NCI-H526 (cell line): ENCODE data around the gene UTP15.

Source experiments
- DNase-seq, 2 experiments: peaks; one replicate each; lab custom pipeline; 2025; lab: John Stamatoyannopoulos, UW

UTP15 gene, protein sequence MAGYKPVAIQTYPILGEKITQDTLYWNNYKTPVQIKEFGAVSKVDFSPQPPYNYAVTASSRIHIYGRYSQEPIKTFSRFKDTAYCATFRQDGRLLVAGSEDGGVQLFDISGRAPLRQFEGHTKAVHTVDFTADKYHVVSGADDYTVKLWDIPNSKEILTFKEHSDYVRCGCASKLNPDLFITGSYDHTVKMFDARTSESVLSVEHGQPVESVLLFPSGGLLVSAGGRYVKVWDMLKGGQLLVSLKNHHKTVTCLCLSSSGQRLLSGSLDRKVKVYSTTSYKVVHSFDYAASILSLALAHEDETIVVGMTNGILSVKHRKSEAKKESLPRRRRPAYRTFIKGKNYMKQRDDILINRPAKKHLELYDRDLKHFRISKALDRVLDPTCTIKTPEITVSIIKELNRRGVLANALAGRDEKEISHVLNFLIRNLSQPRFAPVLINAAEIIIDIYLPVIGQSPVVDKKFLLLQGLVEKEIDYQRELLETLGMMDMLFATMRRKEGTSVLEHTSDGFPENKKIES

DNA sequence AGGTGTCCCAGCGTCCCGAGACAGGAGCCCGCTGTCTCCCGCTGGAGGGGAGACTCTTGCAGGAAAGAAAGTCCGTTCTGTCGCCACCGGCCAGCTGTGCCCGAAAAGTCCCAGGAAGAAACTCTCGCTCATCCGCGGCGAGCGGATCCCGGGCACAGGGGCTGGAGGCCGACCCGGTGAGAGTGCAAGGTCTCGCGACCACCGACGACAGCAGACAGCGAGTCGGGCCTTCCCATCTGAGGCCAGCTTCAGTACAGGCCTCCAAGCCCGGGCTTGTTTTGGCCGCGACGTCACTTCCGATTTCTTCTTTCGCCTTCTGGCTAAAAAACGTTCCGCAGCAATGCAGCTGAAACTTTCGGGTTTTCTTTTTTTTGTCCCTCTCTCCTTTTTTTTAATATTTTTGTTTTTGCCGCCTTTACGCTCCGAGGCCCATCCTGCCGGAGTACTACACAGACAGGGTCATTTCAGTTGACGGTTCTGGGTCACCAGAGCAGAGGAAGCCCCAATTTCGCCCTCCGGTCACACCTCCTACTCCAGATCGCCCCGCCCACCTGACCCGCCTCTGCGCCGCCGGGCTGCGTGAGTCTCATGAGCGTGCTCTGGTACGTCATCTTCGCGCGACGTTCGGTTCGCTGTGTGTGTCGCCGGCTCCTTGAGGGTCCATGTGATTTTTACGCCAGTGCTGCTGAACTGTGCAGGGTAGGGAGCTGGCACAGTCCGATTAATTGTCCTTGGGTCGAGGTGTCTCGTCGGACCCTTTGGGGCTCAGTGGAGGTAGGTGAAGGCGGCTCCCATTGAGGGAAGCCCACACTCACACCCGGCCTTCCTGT is at the start of gene UTP15, which contains the start of gene ANKRA2:
UTP15 (plus strand) TSS at position 605 of the 830 bp plus-strand sequence. CDS start 1,602 bp downstream, outside the sequence.
ANKRA2 (minus strand) TSS at position 501 of the 830 bp plus-strand sequence. CDS start 2,758 bp downstream, outside the sequence.
- DNase-seq: peak; percentile 81 to 97

DNA sequence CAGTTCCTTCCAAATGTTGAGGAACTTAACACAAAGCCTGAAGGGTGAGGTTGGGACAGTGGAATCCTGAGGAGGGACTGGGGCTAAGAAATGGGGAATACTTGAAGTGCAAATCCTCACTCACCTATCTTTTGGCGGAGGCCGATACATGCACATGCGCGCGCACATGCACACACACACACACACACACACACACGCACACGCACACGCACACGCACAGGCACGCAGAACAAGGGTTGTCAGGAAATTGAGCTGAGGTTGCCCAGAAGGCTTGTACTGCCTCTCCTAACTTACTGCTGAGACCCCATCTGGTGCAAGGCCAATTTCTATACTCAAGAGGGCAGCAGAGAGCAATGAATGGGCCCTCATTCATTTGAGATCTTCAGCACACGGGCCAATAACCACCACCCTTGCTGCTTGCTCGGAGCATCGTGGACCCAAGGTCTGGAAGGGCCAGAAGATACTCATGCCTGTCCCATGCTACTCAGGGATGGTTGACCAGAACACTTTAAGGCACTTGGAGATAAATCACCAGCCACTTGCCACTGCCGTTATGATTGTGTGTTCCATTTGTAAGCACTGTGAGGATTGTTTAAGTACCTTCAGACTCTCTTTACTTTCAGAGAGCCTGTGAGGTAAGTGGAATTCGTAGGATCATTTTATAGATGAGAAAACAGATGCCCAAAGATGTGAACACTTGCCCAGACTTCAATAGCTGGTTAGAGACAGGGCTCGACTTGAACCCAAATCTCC is 45.8 kb upstream of the UTP15 start:
- DNase-seq: peak; percentile 57 to 81

DNA sequence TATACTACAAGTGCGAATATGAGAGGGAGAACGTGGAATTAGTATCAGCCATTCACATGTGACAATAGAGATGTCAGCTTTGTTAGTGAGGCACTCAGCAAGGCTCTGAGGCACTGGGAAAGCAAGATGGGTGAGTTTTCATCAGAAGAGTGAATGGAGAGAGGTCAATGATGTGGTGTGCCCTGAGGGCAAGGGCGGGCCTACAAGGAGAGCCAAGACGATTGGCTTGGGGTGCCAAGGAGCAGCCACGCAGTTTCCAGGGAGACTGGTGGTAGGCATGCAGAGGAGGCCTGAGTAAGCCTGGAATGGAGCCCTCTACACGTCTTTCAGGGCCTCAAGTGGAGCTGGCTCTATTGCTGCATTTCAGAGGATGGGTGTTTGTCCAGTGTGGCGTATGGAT is 42.6 kb upstream of the UTP15 start:
- DNase-seq: no peak

DNA sequence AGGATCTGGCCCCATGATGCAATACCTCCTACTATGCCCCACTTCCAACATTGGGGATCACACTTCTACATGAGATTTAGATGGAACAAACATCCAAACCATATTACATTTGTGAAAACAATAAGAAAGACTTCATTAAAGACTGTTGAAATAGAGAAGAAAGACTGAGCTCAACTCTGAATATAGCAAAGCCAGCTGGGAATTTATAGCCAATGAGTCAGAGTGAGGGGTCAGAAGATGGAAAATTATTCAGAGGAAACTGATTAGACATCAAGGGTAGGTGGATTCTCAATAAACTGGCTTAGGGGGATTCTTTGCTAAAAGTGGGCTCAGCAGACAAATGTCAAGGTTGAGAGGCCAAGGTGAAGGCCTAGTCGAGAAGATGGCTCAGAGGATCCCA is 41.7 kb upstream of the UTP15 start:
- DNase-seq: no peak

DNA sequence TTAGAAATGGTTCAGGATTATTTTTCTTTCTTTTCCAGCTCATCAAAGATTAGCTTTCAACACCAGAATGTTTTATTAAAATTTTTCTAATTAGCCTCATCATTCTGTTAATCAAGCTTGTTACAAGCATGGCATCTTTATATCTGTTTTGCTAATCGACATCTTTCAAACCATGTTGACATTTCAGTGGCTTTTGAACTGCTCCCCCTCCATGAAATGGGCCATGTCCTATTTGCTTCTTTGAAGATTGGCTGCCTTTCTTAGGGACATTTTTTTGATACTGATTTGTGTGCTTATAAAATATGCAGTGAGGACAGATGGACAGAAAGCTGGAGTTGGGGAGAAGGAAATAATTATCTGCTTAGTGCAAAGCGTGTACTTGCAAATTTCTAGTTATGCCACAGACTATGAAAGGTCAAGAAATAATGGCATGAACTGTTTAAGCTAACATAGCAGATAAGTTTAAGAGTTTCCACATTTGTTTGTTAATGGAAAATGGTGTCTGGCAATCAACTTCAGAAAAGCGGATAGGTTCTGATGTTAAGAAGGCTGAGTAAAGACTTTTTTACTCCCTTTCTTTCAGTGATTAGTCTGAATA is 39.8 kb upstream of the UTP15 start:
- no peak for DNase-seq

DNA sequence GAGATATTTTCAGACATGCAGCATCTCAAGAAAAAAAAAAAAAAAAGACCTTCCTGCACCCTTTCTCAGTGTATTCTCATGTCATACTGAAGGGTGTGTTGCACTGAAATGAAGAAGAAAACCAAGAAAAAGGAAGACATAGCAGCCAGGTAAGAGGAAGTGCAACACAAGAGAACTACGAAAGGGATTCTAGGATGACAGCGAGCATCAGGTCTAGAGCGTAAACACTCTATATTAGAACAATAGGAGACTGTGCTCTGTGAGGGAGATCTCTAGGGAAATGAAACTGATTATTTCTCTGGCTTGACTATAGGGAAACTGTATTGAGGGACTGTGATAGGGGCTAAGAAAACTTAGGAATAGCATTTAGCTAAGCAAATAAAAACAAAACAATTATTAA is 37.3 kb upstream of the UTP15 start:
- peak; percentile 84 for DNase-seq

DNA sequence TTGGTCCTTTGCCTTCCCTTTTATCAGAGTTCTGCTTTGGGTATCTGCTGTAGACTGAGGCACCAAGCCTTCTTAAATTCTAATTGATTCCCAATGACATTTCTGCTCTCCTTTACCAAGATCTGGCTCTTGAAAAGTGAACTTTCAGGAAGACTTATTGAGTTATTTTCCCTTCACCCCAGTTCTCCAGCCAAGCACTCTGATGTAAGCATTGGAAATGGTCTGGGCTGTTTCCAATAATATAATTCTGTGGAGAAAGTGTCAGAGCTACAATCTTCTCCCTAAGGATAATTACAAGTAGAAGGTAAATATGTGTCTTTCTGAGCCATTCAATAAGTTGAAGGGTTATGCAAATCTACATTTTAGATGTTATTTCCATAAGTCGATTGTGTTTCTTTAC is 36.5 kb upstream of the UTP15 start:
- peak; percentile 65 for DNase-seq

DNA sequence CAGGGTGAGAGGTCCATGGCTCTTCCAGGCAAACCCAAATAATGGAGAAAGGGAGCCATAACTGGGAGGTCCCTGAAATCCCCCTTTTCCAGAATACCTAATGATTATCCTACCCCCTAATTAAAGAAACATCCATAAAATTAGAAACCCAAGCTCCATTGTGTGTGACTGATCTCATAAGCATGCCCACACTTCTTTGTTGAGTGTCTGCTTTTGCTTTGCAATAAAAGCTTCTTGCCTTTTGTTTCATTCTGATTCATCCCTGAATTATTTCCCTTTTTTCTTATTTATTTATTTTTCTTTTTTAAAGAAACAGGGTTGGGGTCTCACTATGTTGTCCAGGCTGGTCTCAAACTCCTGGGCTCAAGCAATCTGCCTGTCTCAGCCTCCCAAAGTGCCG is 34.2 kb upstream of the UTP15 start:
- no peak for DNase-seq

DNA sequence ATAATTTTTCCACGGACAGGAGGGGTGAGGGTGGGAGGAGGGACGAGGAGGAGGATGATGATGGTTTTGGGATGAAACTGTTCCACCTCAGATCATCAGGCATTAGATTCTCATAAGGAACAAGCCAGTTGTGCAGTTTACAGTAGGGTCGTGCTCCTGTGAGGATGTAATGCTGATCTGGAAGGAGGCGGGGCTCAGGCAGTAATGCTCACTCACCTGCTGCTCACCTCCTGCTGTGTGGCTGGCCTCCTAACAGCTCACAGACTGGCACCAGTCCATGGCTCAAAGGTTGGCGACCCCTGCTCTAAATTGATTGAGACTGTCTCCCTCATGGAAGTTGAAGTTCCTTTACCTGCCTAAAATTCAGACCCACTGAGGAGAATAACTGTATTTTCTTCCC is 33.3 kb upstream of the UTP15 start:
- no peak for DNase-seq

DNA sequence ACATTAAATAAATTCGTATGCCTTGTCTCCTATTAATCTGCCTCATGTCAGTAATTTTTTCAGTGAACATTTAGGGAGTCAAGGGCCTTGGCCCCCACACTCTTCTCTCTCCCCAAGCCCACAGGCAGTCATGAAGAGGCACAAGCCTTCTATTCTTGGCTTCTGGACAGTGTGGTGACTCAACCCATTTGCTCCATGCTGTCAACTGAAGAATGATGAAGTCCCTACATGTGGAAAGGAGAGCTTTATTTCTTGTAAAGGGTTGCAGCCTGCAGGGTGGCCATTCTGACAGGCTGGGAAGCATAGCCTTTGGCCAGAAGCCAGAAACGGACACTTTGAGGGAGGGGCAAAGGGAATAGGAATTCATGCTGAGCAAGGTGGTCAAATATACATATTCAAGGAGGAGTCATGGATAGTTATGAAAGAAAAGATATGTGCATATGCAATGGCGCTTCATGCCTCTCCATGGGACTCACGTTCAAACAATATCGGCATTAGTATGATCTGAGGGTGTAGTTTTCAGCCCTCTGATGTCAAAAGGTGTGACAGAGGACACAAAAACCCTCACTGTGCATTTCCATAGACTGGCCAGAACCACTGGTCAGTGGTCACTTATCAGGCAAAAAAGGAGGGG is 31.4 kb upstream of the UTP15 start:
- no peak for DNase-seq

DNA sequence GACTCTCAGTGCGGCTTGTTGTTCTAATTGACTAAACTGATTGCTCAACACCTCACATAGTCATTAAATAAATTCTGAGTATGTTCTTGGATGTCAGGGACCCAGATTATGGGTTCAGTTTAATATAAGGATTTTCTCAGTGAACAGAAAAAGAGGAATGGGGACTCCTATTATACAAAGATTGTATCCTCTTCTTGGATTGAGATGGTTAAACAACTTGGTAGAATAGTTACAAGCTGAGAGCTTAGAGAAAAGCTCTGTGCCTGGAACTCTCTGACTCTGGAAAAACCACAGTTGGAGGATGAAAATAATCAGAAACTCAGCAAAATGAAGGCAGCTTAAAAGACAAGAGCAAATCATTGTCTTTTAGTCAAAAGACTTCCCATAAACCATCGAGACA is 30.6 kb upstream of the UTP15 start:
- no peak for DNase-seq

DNA sequence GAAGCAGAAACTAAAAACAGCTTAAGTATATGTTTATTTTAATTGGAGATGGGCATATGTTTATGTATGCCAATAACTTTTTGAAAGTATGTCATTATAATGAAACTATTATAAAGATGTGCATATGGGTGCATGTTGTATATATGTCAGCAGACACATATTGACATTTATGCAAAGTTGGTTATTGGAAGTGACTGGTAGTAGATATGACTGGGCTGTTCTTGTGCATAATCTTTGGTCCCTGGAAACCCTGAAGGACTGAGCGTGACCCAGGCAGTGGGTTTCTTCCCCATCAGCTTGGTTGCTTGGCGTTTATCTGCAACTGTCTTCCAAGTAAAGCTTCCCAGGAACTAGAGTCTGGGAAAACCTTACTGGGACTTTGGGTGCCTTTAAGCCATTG is 25.8 kb upstream of the UTP15 start:
- no peak for DNase-seq

DNA sequence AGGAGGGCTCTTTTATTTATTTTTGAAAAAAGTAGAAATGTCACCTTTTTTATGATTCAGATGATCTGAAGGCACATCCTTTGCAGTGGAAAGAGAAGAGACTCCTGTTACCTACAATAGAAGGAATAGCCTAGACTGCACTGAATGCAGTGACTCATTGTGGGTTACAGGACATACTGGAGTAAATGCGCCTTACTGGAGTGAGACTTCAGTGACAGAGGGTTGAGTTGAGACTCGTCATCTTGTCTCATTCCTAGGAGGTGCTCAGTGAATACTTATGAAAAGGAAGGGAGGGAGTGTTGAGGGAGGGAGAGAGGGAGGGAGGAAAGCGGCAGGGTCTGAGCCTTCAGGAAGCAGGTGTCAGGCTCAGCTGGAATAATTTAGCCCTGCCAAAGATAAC is 25.4 kb upstream of the UTP15 start:
- no peak for DNase-seq

DNA sequence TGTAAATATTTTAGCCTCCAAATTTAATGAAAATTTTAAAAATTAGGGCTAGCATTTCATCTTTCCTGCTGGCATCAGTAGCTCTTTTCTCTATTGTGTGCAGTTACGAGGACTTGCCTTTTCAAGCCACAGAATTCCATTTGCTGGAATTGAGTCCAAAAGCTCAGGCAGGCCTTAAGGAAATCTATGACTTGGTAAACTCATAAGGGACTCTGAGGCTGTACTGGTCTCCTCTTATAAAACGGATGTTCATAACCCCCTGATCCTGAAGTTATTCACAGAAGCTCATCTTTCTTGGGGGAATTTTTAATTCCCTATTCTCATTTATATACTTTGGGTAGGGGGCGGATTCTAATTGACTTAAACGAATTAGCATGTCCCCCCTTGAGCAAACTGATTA is 23.5 kb upstream of the UTP15 start:
- DNase-seq: no peak

DNA sequence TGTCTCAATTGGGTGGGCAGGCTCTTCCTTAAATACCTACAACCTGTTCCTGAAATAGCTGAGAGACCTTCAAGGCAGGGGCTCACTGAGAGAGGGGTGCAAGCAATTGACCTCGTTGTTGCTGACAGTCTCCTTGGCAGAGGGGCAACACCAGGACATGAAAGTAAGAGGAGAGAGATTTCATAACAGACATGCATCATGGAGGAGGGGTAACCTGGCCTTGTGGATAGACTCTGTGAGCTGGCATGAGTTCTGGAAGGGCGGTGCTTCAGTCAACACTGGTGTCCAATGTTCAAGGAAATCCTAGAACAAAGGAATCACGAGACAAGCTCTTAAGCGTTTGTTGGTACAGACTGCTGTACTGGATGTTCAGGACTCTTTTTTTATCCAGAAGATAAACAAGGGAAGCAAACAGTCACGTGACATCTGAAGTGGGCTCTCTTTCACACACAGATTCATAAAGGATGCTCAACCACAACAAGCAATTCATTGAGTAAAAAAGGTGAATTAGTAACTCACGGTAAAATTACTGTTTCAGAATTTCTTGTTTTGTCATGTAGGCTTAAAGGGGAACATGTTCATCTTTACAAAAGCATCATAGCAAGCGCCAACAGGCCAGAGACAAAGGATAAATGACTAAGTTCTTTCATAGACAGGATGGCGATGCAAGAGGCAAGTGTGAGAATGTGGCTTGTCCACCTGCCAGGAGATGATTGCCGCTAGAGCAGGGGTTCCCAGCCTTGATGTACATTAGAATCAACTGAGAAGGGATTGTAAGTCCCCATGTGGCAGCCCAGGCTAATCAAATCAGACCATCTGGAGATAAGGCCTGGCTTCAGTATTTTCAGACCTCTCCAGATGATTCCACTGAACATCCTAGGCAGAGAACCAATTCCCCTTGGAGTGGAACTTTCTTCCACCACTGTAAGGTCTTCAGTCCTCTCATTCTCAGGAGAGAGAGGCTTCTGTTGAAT is 20.8 kb upstream of the UTP15 start:
- DNase-seq: no peak

DNA sequence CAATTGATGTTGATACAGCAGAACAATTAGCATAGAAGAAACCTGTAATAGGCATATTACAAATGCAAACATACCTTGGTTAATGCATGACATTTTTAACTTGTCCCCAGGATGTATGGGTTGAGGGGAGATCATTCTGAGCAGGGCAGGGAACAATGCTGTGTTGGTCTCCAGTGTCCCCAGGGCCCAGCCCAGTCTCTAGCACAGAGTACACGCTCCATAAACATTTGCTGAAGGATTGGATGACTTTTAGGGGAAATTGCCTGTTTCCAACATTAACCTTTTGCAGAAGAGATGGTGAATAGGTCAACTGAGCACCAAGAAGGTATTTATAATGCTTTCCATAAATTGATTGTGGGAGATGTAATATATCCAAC is 20.2 kb upstream of the UTP15 start:
- no peak for DNase-seq

DNA sequence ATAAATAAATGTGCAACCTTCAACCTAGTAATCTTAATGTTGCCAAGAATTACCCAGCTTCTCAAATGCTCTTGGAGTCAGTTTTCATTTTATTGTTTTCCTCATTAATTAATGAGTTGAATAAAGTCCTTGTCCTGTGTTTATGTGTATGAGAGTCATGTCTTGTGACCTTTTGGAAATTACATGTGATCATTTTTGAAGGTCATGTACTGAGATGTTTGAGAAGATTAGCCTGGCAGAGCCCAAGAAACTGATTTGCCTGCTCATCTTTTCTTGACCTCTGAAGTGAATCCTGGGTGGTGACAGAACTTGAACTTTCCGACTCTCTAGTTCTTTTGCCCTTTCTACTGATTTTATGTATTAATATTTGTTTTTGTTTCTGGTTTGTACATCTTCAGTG is 15.5 kb upstream of the UTP15 start:
- DNase-seq: no peak

DNA sequence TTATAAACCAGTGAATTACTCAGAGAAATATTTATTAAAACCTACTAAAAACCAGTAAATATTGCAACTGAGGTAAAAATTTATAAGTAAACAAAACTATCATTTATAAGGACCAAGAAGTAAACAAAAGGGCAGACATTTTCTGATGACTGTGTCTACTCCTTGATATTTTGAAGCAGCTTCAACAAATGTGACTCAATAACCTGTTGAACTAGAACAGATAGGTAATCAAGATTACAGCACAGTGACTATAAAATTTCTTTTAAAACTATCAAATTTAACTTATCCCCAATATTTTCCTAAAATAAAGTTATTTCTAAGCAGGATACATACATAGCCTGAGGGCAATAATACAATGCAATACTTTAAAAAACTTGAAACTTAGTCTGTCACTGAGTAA is 12.9 kb upstream of the UTP15 start:
- DNase-seq: no peak

DNA sequence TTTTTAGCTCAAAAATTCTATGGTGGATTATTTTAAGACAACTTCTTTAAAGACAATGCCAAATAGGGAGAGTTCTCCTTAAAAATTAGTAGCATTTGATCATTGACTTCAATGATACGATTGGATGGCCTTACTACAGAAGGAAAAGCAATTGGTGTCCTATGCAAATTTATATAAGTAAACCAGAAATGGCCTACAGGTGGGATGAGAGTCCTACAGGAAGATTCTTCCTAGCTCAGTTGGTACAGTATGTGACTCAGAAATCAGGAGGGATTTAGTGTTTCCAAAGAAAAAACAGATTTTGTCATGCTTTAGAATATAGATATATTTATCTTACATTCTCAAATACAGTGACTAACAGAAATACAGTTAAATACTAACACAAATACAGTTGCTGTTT is 6.6 kb upstream of the UTP15 start:
- peak in 1 of 2 experiments; percentile 8 for DNase-seq

DNA sequence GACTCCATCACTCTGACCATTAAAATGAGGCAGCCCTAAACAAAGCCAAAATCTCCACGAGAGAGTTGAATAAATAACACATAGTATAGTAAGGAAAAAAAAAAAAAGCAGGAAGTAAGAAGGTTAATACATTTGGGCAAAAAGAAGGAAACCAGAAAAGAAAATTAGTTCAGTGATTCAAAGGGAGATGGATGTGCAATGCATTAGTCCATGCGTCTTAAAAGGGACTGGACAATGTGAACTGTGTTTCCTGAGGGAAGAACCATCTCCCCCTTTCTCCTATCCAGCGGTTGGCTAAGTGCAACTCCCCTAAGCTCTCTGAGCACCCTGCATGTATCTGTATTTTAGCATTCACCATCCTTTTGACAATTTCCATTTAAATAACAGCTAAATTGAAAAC is 1.5 kb upstream of the UTP15 start:
- DNase-seq: no peak
